GM19463 (cell line): ENCODE results near the gene HES1.
"Not testable (repeated sequence)": the region's sequence is repeated elsewhere in the genome, so short reads cannot be mapped to it uniquely, and the experiment has no call there.

Source experiments
- ATAC-seq: cut with Tn5 transposase; IDR thresholded peaks from one replicate; pipeline ENCODE4 v1.9.1; 2021; ENCODE audit warnings: mild to moderate bottlenecking, moderate library complexity; ENCODE audit not compliant: unreplicated experiment

Gene HES1, protein sequence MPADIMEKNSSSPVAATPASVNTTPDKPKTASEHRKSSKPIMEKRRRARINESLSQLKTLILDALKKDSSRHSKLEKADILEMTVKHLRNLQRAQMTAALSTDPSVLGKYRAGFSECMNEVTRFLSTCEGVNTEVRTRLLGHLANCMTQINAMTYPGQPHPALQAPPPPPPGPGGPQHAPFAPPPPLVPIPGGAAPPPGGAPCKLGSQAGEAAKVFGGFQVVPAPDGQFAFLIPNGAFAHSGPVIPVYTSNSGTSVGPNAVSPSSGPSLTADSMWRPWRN

DNA sequence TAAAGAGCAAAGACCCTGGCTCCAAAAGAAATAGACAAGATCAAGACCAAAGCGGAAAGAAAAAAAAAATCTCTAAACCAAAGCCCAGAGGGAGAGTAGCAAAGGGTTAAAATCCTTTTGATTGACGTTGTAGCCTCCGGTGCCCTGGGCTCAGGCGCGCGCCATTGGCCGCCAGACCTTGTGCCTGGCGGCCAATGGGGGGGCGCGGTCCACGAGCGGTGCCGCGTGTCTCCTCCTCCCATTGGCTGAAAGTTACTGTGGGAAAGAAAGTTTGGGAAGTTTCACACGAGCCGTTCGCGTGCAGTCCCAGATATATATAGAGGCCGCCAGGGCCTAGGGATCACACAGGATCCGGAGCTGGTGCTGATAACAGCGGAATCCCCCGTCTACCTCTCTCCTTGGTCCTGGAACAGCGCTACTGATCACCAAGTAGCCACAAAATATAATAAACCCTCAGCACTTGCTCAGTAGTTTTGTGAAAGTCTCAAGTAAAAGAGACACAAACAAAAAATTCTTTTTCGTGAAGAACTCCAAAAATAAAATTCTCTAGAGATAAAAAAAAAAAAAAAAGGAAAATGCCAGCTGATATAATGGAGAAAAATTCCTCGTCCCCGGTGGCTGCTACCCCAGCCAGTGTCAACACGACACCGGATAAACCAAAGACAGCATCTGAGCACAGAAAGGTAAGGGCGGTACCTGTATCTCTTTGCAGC, at the start of gene HES1:
TSS of gene HES1 (plus strand) at position 343 of the 713 bp plus-strand sequence. CDS start at position 576, 233 bp downstream.
- peak; percentile 13 for ATAC-seq

DNA sequence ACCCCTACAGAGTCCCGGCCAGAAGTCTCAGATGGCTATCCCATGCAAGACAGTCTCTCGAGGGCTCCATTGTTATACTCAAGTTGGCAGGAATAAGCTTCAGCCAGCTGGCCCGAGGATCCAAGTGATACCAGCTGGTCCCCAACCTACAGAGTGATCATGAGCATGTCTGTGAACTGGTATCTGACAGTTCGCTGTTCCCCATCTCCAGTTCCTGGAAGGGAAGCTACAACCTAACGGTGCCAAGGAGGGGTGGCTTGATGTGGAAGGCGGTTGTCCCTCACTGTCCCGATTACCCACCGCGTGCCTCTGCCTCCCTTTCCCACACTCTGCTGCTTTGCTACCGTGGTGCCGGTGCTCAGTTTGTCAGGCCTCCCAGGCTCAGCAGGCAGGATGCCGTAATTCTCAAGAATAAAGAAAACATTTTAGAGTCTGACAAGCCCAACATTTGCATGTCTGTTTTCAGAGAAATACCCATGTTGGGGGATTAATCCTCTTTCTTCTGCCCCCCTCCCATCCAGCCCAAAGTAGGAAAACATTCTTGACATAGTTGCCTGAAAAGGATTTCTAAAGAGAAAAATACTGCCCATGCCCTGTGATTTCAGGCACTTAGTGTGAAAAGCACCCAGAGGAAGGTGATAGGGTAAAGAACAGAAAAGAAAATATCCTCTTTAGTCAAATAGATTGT, 49.4 kb upstream of the HES1 start:
- ATAC-seq, result no peak

DNA sequence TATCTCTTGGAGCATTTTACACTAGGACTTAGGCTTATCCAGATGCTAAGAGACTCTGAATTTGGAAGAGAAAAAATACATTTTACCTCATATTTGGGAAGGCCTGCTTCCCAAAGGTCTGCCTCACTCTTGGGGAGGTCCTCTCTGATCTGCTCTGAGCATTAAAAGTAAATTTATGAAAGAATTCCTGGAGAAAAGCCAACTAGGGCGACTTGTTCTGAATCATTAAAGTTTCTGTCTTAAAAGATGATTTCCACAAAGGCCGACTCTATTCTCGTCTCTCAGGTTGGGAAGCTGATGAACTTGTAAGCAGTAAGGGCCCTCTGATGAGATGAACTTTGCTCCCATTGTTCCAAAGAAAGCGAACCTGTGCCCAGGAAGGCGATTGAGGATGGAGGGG, 48.7 kb upstream of the HES1 start:
- no peak for ATAC-seq

DNA sequence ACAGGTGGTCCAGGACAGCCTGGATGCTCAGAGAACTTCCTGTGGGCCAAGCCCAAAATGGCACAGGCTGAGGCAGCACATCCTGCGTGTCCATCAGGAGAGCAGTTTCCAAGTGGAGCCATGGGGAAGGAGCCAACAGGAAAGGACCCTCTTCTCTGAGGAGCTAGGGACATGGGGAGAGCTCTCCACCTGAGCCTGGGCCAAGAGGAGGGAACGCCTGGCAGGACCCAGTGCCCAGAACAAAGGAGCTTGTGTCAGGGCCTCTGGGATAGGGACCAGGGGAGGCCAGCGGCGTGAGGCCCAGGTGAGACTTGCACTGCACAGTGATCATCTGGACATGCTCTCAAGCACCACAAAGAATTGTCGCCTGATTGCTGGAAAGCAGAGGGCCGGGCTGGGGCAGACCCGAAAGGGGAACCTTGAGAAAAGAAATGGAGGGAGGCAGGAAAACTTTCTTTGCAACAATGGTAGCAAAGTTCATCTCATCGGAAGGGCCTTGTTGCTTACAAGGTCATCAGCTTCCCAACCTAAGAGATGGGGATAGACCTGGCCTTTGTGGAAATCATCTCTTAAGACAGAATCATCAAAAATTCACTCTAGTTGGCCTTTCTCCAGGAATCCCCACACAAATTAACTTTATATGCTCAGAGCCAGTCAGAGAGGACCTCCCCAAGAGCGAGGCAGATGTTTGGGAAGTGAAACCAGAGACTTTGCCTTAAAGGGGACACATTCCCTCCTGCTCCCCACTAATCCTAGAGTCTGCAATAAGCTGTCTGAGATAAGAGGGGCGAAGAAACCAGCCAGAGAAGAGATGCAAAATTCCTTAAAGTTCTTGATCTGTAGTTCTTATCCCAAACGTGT, 47.7 kb upstream of the HES1 start:
- ATAC-seq, result no peak

DNA sequence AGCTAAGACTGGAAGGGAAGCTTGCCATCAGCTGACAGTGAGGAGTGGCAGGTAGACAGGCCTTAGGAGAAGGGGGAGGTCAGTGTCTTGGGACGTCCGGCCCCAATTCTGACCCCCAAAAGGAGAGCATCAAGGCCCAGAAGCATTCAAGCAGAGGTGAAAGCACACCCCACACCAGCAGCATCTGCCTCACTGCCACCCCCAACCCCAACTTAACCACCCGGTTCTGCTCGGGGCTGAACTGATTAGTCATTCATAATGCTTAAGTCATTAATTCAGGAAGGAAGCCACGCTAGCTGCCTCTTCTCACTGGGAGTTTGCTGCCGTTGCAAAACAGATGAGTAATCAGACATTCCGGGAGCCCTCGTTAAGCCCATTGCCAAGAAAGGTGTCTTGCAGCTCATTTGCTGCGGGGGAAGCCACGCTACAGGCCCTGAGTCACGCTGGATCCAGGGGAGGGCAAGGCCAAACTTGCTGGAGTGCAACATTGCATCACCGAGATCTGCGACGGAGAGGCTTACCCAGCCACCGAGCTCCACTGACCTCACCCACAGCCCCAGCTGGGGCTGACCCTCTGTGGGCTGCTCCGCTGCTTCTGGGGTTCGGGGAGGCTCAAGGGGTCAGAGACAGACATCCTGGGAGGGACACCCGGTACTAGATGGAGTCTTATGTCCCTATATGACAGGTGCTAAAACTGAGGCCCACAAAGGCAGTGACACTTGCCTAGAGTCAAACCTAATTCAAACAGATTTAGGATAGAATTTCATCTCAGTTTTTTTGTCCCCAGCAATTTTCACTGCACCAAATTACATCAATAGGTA, 46.4 kb upstream of the HES1 start:
- ATAC-seq, result peak; percentile 67

DNA sequence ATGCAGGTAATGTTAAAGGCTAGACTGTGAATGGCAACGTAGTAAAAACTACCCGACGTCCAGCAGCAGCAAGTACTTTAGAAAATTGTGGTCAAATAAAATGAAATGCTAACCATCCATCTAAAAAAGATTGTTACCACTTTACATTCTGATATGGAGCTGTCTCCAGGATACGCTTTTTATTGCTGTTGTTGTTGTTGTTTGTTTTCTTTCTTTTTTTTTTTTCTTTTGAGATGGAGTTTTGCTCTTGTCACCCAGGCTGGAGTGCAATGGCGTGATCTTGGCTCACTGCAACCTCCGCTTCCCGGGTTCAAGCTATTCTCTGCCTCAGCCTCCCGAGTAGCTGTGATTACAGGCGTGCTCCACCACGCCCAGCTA, 45.8 kb upstream of the HES1 start:
- ATAC-seq, result not testable (repeated sequence)

DNA sequence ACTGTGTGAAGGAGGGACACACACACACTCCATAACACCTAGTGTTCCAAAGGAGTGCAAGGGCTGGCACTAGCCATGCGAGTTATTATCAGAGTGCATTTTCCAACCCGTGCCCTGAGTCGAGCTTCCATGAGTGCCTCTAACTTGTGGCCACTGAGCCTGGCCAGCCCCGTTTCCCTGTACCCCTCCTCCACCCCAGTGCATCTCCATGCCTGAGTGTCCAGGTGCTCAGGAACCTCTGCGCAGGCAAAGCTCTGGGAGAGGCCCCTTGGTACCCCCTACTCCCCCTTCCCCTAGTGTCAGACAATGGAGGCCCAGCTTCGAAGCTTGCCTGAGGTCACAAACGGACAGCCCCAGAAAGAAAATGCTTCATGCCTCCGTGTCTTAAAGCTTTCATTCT, 45.2 kb upstream of the HES1 start:
- no peak for ATAC-seq

DNA sequence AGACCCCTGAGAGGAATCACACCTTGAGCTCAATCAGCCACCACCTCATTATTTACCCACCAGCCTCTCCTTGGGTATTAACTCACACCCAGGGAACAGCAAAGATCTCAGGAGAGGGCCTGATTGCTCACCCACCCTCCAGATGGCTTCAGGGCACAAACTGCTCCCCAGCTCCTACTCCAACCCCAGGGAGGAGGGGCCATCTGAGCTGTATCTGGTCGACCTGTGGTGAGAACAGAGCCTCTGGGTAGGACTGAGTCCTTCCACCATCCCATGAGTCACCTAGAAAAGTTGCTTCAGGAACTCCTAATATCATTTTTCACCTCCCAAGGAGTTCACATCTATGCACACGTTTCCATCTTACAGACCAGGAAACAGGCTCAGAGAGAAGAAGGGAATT, 44.8 kb upstream of the HES1 start:
- ATAC-seq, result no peak

DNA sequence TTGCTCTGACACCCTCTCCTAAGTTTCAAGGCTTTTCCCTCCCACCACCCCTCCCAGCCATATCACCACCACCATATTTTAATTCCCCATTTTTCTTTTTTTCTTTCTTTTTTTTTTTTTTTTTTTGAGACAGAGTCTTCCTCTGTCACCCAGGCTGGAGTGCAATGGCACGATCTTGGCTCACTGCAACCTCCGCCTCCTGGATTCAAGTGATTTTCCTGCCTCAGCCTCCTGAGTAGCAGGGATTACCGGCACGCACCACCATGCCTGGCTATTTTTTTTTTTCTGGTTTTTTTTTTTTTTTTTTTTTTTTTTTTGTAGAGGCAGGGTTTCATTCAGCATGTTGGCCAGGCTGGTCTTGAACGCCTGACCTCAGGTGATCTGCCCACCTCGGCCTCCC, 44.1 kb upstream of the HES1 start:
- ATAC-seq, result not testable (repeated sequence)

DNA sequence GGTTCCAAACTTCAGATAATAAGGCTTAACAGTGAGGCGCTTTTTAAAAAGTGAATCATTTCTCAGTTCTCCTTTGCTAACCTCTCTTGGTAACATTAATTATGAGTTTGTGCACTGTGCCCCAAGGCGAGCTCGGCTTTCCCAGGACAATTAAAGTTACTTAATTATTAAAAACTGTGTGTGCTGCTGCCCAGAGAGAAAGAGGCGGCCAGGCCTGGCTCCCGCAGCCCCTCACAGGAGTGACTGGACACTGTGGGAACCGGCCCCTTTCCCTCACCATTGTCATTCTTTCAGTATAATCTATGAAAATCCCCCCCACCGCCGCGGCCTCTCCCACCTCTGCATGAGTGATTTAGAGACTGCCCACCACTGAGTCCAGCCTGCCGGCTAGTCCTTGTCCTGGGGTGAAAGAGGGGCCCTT, 43.1 kb upstream of the HES1 start:
- ATAC-seq, result no peak

DNA sequence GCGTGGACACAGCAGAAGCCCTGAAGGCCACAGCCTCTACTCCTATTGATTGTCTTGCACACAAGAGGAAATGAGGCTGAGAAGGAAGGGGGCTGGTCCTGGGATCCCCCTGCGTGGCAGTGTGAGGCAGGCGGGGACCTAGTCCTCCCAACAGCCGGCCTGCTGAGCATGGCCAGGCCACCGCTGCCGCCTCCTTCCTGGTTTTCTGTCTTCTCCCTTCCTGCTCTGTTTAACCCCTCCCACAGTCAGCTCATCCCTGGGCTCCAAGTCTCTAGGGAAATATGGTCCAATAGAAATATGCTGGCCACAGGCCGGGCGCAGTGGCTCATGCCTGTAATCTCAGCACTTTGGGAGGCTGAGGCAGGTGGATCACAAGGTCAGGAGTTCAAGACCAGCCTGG, 42.1 kb upstream of the HES1 start:
- no peak for ATAC-seq

DNA sequence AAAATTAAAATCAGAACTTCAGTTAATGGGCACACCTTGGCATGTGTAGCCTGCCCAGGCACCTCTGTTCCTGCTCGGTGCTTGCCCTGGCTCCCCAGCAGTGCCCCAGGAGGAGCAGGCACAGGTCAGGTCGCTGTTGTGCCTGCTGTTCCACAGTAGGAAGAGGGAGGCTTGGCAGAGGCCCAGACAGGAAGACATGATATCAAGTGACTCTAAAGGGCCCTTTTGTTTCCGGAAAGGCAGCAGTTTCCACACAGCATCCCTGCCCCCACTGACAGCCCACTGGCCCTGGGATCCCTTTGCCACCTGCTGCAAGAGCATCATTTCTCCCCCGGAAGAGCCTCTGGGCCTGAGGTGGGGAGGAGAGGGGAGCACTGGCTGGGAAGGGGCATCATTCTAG, 40.5 kb upstream of the HES1 start:
- no peak for ATAC-seq

DNA sequence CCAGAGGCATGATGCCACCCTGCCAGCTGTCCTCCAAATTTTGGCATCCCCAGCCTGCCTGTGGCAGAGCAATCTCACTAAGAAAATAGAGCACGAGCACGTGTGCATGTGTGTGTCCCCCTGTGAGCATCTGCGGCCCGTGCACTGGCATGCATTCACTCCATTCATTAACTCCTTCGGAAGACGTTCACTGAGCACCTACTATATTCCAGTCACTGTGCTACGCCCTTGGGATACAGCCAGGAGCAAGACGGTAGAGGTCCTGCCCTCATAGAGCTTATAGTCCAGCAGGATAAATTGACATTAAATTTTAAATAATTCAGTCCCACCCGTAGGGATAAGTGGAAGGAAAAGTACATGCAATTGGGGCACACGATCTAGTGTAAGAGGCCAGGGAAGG, 40.0 kb upstream of the HES1 start:
- no peak for ATAC-seq

DNA sequence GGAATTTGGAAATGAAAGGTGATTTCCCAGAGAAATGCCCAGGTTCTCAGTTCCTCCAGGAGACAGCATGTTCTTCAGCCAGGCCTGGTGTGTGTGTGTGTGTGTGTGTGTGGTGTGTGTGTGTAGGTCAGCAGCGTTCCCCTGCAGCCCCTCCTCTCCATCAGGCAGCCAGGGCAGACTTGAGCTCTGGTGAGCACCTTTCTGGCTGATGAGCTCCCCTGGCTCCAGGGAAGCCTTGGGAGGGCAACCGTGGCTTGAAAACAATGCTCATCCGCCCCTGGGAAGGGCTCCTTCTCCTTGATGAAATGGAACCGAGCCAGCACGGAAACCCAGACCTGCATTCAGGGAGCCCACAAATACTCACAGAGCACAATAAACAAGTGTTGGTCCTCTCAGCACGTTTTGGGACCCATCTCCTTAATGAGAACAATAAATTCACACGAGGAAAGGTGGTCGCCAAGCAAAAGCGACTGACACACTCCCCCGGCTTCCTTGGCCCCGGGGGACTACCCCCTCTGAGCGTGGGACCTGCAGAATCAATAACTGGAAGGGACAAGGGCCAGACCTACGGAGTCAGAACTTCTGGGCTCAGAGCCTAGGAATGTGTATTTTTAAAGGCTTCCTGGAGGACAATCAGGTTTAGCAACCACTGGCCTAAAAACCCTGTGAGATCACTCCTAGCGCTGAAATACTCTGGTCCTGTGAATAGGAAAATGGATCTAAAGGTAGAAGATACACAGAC, 38.6 kb upstream of the HES1 start:
- ATAC-seq, result no peak

DNA sequence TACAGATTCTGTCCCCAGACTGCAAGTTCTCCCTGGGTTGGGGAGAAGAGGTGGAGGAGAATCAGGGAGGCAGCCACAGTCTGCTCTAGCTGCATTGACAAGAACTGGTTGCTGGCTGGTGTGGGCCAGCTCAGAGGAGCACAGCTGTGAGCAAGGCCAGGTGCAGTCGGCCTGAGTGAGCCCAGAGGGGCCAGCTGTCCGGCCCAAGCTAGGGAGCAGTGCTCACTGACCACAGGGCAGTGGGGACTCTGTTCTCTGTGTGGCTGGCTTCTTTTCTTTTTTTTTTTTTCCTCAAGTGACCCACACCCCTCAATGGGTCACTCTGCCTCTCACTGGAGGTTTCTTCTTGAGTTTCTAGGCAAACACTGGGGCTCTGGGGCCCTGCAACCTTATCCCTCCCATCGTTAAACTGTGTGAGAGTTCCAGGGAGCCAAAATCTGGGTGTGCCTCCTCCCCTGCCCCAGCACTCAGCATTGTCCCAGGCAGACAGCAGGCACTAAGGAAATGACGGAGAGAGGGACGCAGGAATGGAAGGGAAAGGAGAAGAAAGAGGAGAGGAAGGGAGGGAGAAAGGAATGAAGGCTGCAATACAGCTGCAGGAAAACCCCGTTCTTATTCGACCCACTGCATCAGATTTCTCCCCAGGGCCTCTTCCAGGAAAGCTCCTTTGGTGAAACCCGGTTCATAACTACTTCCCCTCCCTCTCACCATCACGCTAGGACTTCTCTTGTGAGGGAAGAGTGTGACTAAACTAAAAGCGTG, 37.7 kb upstream of the HES1 start:
- no peak for ATAC-seq

DNA sequence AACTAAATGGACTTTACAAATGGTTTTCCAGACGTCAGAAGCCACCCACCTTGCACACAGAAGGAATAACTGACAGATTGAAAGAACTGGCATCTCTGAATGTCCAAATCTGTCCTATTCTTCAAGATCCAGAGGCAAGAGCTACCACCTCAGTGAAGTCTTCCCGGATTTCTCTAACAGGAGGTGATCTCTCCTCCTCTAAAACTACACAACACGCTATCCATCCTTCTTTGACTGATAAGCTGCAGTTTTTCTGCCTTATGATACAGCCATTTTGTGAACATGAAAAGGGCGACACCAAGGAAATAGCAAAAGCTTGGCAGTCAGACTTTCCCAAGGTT, 37.1 kb upstream of the HES1 start:
- no peak for ATAC-seq

DNA sequence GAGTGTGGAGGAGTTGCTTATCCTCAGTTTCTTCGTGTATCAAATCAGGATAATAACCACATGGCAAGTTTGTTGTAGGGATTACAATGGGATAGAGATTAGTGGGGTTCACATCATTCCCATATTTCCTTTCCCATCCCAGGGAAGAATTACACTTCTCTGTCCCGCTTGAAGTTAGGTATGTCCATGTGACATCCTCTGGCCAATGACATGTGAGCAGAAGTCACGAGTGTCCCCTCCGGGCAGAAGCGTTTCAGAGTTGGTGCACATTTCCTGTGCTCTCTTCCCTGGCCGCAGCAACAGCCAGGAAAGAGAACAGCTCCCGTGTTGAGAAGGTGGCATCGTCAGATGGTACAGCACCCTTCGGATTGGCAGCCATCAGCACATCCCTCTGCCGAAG, 36.7 kb upstream of the HES1 start:
- ATAC-seq, result no peak

DNA sequence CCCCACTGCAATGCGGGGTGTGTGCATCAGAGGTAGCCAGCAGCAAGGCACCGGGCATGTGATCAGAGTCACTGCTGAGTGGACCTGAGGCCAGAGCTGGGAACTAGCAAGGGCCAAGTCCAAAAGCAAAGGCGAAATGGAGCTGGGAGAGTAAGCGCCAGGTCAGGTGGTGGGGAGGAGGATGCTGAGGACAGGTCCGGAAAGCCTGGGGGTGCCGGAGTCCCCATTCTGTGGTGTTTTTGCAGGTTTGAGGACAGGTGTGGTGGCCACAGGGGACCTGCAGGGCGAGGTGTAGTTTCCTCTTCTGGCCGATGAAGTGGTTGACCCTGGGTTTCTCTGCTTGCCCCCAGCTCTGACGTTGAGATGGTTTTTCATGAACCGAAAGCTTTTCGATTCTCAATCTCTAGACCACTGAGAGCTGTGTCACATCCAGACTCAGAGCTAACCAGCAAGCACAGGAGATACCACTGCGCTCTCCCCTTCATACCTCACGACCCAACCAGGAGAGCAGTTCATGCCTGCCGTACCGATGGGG, 35.0 kb upstream of the HES1 start:
- ATAC-seq, result peak; percentile 73
